CD1c-positive myeloid dendritic cell (primary cell): Measurements from ENCODE around the gene DLL1.

Source experiments
- DNase-seq: peaks from one replicate; pipeline ENCODE4 v3.0.0-alpha.2; 2016; ENCODE audit errors: extremely low spot score

Gene DLL1

DNA sequence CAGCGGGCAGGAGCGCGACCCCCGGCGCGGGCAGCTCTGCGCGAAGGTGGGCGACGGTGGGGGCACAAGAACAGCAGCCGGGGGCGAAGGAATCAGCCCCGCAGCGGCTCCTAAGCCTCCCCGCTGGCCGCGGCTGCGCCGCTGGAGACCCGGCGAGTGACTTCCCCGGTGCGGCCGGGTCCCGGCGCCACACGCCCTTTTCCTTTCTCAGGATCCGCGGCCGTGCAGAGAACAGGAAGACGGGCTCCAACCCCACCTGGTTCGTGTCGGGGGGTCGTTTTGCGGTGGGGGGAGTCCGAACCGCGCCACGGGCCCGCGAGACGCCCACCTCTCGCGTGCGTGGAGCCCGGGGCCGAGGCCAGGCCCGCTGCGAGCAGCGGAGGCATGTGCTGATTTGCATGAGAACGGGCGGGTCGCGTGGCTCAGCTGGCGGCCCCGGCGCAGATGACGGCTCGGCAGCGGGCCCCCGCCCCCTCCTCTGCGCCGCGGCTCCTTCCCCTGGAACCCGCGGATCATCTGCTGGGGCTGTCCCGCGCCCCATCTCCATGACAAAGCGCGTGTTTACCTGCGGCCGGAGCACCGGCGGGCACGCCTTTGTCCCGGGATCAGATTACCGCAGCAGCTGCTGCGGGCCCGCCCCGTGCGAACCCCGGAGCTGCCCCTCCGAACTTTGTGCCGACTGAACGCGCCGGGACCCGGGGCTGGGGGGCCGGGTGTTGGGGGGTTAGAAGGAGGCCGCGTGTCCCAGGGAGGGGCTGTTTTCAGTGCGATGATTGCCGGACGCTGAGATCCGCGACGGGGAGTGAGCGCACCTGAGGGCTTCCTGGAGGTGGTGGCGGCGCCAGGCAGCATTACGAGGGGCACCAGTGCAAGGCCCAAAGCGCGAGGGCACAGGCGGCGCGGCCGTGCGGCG, 4.9 kb upstream of the DLL1 start:
- DNase-seq, result peak; percentile 38

DNA sequence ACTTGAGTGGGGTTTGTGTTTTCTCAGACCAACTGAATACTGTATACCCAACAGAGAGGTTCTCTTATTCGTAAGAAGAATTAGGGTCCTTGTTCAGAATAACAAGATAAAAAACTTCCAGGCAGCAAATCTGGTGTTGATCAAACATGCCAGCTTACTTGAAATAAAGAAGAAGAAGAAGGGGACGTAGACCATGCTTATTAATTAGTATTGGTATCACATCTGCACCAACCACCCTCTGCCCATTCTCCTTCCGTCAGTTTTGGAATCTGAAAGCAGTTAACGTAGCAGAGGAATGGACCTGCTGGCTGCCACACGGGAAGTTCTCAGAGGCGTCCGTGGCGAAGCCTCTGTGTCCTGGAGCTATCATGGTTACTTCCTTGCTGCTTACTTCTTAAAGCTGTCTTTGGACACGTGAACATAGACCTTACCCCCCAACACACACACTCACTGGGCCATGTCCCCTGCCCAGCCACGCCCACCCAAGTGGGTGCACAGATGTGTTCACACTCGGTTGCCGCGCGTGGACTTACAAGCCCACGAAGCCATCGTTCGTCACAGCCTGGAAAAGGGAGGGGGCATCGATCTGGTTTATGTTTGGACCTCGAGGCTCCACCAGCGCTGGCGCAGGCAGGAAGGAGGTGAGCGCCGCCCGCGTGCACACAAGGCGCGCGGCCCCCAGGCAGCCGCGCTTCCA, 4.1 kb upstream of the DLL1 start:
- no peak for DNase-seq

DNA sequence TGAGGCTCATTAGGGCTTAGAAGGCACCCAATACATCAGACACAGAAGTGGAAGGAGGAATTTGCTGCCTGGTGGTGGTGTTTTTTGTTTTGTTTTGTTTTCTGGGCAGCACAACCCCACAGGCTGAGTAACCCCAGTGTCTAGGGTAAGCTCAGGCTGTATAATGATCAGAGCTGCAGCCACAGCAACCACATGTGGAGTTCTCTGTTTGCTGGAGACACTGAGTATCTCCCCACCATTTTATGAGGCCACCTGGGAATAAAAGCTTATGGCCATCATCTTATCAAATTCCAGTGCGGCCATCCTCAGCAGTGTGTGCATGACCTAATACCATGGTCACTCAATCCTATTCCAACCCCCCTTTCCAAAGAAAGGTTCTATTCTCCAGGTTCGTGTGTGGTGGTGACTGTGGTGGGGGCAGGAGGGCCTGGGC, 3.4 kb upstream of the DLL1 start:
- no peak for DNase-seq

DNA sequence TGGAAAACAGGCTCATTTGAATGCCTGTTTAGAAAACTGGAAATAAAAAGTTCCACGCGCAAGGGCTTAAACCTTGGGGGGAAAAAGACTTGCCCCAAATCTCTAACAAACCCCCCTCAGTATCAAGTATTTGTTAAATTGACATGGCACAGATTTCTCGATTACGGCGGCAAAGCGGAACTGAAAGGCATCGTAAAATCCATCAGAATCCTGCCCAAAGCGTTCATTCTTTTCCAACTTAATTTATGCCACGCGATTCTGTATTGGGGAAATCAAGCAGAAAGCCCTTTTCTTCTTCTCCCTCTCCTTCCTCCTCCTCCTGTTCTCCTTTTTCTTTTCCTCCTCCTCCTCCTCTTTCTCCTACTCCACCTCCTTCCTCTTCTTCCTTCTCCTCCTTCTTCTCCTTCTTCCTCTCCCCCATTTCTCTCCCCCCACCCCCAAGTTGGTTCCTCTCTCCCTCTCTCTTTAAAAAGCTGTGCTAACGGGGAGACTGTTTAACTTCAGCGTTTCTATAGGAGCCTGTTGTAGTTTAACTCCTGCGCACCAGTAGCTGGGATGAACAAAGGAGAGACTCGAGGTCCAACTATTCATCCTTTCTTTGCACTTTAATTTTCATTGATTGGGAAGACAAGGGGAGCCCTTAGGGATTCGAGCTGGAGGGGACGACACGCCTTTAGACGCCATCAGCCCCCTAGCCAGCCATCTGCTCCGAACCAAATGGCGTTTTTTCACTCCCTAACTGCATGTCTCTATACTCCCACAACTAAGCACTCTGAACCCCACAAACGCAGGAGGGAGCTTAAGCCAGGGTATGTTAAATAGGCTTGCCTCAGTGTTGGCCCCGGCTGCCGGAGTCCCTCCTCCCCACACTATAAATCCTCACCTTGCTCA, 2.7 kb upstream of the DLL1 start:
- DNase-seq, result no peak

DNA sequence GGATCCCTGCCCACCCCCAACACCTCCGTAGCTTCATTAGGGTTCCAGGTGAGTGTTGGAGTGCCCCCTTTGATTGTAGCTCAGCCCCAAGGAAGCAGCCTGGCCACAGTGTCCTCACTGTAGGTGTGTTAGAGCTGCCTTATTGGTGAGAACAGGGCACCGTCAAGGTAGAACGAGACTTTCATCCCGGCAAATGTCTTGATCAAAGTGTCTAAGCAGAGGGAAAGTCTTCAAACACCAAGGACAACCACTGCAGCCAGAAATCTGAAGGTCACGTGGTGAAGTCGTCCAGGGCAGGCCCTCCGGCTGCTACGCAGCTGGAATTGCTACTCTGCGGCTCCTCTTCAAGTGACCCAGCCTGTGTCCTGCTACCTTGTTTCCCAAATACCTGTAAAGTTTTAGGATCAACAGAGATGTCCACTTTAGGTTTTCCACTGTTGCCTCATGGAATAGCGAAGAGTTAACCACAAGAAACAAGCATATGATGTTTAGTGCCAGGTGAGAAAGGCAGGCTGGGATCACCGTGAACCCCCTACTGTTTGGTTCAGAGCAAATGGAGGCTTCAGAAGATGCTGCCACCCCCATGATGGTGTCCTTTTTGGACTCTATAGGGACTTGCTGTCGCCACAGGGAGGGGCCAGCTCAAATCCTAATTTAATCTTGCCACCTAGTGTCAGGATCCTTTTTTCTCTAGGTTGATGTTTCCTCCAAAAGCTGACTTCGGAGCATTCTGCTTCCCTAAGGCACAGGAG, 1.7 kb upstream of the DLL1 start:
- no peak for DNase-seq

DNA sequence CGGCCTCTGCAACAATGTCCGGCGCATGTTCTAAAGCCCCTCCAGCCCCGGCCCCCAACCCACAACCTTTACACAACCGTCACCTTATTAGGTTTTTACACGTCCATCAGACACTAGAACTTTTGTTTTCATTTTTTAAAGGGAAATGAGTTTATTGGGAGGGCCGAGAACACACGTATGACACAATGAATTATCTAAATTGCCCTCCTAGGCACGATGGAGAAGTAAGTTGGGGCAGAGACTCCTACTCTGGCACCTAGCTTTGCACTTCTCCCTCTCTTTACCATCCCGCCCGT, 1.2 kb upstream of the DLL1 start:
- no peak for DNase-seq

DNA sequence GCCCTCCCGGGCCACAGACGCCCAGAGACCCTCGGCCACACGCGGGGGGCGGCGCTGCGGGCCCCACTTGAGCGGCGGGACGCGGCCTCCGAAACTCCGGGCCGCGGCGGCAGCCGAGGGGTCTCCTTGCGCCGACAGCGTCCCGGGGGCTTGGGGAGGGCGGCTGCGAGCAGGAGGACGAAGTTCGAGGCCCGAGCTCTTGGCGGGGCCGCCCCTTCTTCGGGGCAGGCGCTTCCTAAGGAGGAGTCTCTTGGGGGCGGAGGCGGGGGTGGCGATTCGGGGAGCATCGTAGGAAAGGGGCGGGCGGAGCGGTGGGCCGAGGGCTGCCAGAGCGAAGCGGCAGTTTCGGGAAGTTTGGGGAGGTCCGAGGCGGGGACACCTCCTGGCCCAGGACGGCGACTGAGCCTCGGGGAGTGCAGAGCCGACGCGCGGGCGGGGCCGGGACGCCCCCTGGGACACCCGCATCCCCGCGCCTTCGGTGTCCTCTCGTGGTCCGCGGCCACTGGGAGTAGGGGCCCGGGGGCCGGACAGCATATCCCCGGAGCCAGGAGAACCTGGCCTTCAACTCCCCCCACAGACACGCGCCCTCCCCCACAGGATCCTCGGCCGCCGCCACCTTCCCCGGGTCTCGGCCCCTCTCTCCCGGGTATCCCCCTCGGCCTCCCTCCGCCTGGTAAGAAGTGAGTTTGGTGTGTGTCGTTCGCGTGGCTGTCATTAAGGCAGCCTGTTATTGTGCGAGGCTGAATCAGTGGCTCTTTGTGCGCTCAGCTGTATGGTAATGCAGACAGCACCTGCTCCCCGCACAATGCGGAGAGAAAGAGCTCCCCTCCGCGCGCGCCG, 613 bp upstream of the DLL1 start:
- no peak for DNase-seq

DNA sequence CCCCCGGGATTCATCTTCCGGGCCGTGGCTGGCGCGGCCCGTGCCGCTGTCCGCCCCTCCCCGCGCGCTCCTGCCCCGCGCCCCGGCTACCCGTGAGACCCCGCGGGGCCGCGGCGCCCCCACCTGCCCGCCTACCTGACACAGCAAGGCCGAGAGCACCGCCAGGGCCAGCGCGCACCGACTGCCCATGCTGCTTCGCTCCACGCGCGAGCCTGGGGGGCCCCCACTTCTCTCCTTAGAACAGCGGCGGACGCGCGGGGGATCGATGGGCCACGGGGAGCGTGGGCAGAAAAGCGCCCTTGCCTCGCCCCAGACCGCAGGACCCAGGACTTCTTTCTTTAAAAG, 955 bp downstream of the DLL1 start:
- no peak for DNase-seq

DNA sequence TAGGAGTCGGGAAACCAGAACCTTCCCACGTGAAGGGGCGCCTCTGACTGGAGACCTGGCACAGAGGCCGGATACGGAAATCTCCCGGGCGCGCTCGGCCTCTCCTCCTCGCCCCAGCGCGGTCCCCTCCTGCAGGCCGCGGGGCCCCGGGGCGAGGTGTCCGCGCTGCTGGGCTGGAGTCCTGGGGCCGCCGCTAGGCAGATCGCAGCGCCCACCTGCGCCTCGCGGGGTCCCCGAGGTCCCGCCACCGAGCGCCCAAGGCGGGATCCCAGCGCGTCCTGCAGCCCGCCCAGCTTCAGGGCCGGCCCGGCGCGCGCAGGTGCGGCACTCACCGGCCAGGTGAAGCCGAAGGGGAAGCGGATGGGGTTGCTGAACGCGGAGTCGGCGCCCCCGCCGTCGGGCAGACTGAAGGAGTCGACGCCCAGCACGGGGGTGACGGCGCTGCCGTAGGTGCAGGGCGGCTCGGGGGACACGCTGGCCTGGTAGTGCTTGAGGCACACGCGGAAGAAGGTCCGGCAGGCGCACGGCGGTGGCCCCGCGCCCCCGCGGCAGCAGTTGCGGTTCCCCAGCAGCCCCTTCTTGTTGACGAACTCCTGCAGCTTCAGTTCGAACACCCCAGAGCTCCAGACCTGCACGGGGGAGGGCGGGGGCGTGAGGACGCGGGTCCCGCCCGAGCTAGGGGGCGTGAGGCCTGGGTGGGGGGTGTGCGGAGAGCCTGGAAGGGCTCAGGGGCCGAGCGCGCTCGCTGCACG, 1.5 kb downstream of the DLL1 start:
- DNase-seq, result no peak

DNA sequence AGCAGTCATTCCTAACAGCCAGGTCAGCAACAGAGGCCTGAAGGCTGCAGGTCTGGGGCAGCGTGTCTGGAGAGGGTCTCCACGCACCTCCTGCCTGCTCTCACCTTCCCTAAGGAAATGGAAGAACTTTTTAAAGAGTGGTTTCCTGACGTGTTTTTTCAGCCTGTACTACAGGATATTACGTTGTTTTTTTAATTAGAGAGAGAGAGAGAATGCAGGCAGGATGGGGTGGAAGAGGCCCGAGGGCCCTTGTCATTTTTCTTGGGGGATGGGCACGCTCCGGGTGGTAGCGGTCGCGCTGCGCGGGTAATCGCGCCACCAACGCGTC, 2.1 kb downstream of the DLL1 start:
- no peak for DNase-seq

DNA sequence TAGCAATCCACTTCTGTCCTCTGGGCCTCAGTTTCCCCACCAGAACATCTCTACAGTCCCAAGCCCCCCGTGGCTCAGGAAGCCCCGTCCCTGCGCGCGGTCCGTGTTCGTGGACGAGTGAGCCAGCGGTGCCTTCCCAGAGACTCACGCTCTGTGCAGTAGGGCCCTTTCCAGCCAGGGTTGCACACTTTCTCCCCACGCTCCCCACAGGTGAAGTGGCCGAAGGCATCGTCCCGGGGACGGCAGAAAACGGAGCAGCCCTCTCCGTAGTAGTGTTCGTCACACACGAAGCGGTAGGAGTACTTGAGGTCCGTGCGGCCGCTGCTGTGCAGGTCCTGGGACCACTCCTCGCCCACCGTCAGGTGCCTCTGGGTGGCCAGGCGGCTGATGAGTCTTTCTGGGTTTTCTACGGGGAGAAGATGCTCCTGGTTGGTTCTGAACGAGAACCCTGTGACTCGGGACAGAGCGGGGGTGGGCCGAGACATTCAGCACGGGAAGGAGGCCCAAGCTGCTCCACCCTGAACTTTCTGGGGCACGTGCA, 2.7 kb downstream of the DLL1 start:
- no peak for DNase-seq

DNA sequence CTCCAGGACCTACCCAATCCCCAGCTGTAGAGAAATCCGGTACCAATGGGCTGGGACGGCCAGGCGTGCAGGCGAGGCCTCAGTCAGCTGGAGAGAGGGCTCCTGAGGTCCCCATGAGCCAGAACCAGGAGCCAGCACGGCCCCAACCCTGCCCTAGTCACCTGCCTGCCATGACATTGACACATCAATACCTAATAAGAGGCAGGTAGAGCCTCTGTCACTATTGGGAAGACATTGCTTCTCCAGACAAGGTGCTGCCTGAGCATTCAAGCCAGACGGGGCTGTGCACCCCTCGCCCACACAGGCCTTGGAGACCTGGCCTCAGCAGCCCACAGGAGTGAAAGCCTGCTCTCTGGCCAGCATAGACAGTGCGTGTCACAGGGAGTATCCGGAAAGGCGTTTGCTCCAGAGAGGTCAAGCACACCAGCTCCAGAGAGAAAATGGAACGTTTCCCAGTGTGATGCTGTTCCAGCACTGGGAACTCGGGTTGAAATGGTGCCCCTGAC, 3.5 kb downstream of the DLL1 start:
- no peak for DNase-seq

DNA sequence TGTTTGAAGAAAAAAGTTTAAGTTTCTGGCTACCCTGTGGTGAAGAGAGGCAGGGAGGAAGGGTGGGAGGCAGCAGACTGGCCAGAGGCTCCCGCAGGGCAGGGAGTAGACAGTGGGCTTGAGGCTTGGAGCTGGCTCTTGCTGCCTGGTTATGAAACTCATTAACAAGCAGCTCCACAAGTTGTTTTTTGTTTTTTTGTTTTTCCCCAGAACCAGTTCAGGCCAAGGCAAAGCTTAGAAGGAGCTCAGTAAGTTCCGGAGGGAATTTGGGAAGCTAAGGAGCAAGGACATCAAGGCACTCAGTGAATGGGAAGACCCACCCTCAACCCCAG, 4.0 kb downstream of the DLL1 start:
- DNase-seq, result no peak

DNA sequence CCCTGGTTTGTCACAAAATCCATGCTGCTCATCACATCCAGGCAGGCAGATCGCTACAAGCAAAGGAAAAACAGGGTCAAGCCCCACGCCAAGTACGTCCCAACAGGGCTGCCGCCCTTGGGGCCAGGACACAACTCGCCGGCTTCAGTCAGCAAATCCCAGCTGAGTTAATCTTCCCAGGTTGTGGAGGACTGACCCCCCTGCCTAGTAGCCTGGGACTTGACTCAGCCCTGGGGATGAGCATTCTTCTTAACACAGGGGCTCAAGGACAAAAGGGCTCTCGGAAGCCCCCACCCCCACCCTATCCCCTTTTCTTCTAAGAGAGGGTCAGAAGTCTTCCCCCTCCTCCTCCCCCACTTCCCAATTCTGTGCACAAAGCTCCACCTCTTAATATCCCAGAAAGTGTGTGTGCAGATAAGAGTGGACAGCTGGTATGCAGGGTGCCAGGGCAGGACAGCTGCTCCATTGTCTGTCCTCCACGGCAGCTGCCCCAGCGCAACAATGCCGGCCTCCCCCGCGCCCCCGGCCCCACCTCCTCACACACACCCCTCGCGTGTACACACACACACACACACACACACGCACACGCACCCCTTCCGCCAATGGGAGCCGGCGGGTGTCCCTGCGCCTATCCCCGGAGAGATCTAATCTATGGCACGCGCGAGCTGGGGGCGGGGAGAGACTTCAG, 4.5 kb downstream of the DLL1 start:
- DNase-seq, result no peak

DNA sequence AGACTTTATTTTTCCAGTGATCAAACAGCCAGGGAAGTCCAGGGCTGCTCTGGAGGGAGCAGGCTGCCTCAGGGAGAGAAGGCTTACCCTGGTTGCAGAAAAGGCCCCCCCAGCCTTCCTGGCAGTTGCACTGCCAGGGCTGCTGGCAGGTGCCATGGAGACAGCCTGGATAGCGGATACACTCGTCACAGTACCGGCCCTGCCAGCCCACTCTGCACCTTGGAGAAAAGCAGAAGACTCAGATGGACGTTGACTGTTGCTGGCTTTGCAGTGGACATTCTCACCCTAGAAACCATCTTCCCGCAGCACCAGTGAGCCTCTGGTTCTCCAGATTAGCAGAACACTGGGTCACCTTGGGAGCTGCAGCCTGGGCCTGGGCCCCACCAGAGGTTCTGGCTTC, 5.4 kb downstream of the DLL1 start:
- DNase-seq, result no peak

DNA sequence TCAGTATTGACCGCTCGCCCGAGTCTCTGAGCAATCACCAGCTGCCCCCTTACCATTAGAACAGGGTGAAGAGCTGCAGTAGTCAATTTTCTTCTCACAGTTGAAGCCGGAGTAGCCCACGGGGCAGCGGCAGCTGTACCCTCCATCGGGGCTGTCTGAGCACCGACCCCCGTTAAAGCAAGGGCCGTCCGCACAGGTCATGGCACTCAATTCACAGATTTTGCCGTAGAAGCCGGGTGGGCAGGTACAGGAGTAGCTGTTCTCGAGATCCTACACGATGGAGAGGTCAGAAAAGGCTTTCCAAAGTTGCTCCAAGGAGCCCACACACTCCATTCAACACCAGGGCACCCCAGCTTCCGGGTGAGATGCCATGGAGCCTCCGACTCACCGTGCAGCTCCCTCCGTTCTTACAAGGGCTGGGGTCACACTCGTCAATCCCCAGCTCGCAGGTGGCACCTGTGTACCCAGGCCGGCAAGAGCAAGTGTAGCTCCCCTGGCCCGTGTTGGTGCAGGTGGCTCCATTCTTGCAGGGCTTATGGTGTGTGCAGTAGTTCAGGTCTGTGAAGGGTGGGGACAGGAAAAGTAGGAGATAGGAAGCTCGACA, 5.9 kb downstream of the DLL1 start:
- no peak for DNase-seq

DNA sequence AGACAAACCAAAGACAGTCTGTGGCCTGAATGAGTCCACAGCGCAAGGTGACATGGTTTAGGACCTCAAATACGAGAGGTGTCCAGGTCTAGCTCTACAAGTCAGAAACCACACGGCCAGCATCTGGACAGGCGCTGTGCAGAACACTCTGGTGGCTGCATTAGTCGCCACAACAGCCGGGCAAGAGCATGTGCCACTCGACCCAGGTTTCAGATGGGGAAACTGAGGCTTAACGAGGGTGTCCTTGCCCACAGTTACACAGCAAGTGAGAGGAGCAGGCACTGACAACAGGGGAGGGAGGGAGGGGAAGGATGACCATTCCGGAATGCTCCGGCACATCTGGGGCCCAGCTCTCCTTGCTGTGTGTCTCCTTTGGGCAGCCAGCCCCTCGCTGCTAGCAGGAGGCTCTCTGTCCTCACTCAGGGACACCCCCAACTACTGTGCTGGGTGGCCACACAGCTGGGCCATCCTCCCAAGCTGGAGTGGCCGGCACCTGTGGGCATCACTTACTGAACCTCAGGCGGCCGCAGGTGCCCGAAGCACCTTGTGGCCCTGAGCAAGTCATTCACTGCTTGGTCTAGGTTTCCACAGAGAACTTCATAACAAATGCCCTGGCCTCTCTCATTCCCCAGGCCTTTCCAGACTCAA, 6.6 kb downstream of the DLL1 start:
- no peak for DNase-seq
